Hepatocyte (in vitro differentiated cells): ENCODE data around the gene TXNDC2. TPM values are rescaled to one million over a fixed set of nuclear protein-coding genes. Genes with fewer than 3 reads are reported as not detected.
"Not testable (repeated sequence)": the region's sequence is repeated elsewhere in the genome, so short reads cannot be mapped to it uniquely, and the experiment has no call there.

Source experiments
- DNase-seq: peaks from one replicate; pipeline ENCODE4 v3.0.0-alpha.2; 2016; ENCODE audit warnings: low spot score
- H2AFZ ChIP-seq: fragments of 200-600 bp; sonication (generic); 2 replicates; pipeline ENCODE4 v1.6.0; 2016; ENCODE audit warnings: antibody characterized with exemption, mild to moderate bottlenecking
- H3K27ac ChIP-seq: fragments of 200-600 bp; sonication (generic); 2 replicates; pipeline ENCODE4 v1.5.1; 2016; ENCODE audit warnings: mild to moderate bottlenecking
- H3K27me3 ChIP-seq: fragments of 200-600 bp; sonication (generic); 2 replicates; pipeline ENCODE4 v1.6.1; 2016
- H3K36me3 ChIP-seq: fragments of 200-600 bp; sonication (generic); replicated peaks from 2 replicates; pipeline ENCODE4 v1.5.1; 2016; ENCODE audit warnings: low read depth; ENCODE audit not compliant: insufficient read depth
- H3K4me1 ChIP-seq: fragments of 200-600 bp; sonication (generic); 2 replicates; pipeline ENCODE4 v1.5.1; 2016; ENCODE audit warnings: mild to moderate bottlenecking, moderate library complexity; ENCODE audit not compliant: insufficient read depth
- H3K4me2 ChIP-seq: fragments of 200-600 bp; sonication (generic); 2 replicates; pipeline ENCODE4 v1.6.0; 2016
- H3K4me3 ChIP-seq: fragments of 200-600 bp; sonication (generic); 2 replicates; pipeline ENCODE4 v1.5.1; 2016; ENCODE audit warnings: mild to moderate bottlenecking
- H3K79me2 ChIP-seq: fragments of 200-600 bp; sonication (generic); 2 replicates; pipeline ENCODE4 v1.6.0; 2017; ENCODE audit warnings: mild to moderate bottlenecking
- H3K9me2 ChIP-seq: fragments of 200-600 bp; sonication (generic); replicated peaks from 2 replicates; pipeline ENCODE4 v1.6.0; 2017; ENCODE audit warnings: mild to moderate bottlenecking; ENCODE audit not compliant: insufficient read depth
- H3K9me3 ChIP-seq: fragments of 200-600 bp; sonication (generic); 2 replicates; pipeline ENCODE4 v1.5.1; 2016; ENCODE audit warnings: low read depth, mild to moderate bottlenecking
- H4K20me1 ChIP-seq: fragments of 200-600 bp; sonication (generic); 2 replicates; pipeline ENCODE4 v1.6.0; 2016; ENCODE audit warnings: mild to moderate bottlenecking; ENCODE audit not compliant: insufficient read depth, poor library complexity, severe bottlenecking
- EZH2 ChIP-seq: fragments of 200-600 bp; sonication (generic); IDR thresholded peaks from 2 replicates; pipeline ENCODE4 v1.6.1; 2016; ENCODE audit warnings: antibody characterized with exemption, mild to moderate bottlenecking, borderline replicate concordance
- EZH2phosphoT487 ChIP-seq: fragments of 200-600 bp; sonication (generic); IDR thresholded peaks from one replicate; pipeline ENCODE4 v1.6.1; 2018; ENCODE audit warnings: antibody characterized with exemption, mild to moderate bottlenecking, low read depth, moderate library complexity; ENCODE audit not compliant: unreplicated experiment, severe bottlenecking
- WGBS: methylation state at CpG from one replicate; pipeline ENCODE4 v1.1.6; 2016; ENCODE audit warnings: low lambda C conversion rate; ENCODE audit errors: missing lambda C conversion rate; 5-methylcytosine and 5-hydroxymethylcytosine counted together
- polyA plus RNA-seq: library from polyadenylated mRNA; unstranded; fragments of >200 nt; fragmentation: Nextera tagmentation; extraction: Ambion mirVana; gene quantifications from 2 replicates; pipeline ENCODE4 v1.2.1, GENCODE V29; 2016
- total RNA-seq: library from RNA; depleted of rRNA; stranded (reverse); fragments of >200 nt; gene quantifications from 2 replicates; pipeline ENCODE4 v1.2.3, GENCODE V29; 2014
- TF ChIP-seq, protein P1 (sequence below): fragments of 200-600 bp; sonication (generic); IDR thresholded peaks from 2 replicates; pipeline ENCODE4 v1.5.1; 2016; ENCODE audit warnings: antibody characterized with exemption, mild to moderate bottlenecking; ENCODE audit not compliant: poor library complexity

The TXNDC2 gene
- total and polyA plus RNA-seq, 2 experiments from 2014 or later, result 0.41 TPM; not detected in 1

DNA sequence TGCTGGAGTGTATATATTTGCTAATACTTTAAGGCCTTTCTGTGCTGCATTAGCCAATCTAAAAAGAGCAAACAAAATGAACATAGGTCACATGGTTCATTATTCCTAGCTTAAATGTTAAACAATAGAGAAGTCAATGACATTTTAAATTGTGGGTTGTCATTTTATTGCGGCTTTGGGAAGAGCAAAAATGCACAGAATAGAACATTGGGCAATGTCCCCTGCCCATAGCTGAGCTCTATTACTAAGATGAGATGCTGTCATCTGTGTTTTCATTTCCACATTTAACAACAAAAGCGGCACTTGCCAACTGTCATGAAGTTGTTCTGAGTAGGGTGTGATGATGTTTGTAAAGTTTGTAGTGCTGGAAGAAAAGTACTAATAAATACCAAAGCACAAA lies 24.9 kb downstream of the TXNDC2 start:
- no peak for DNase-seq
- TF ChIP-seq EZH2phosphoT487 (no peak), EZH2 (no peak)
- TF ChIP-seq, protein P1, sequence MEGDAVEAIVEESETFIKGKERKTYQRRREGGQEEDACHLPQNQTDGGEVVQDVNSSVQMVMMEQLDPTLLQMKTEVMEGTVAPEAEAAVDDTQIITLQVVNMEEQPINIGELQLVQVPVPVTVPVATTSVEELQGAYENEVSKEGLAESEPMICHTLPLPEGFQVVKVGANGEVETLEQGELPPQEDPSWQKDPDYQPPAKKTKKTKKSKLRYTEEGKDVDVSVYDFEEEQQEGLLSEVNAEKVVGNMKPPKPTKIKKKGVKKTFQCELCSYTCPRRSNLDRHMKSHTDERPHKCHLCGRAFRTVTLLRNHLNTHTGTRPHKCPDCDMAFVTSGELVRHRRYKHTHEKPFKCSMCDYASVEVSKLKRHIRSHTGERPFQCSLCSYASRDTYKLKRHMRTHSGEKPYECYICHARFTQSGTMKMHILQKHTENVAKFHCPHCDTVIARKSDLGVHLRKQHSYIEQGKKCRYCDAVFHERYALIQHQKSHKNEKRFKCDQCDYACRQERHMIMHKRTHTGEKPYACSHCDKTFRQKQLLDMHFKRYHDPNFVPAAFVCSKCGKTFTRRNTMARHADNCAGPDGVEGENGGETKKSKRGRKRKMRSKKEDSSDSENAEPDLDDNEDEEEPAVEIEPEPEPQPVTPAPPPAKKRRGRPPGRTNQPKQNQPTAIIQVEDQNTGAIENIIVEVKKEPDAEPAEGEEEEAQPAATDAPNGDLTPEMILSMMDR, result no peak
- no peaks in the 10 kb centered on the region for H3K27me3 ChIP-seq
- peaks cover 14% of the 10 kb centered on the region for H3K79me2 ChIP-seq
- no peaks in the 10 kb centered on the region for H3K36me3 ChIP-seq
- H3K4me2 ChIP-seq, result no peak overlapping the region
- no peak overlapping the region for H3K4me3 ChIP-seq
- H3K9me3 ChIP-seq, result no peaks in the 10 kb centered on the region
- WGBS, result 98% methylated on average over 2 of the region's 2 CpGs
- H3K27ac ChIP-seq, result no peak overlapping the region
- H4K20me1 ChIP-seq, result peaks cover 11% of the 10 kb centered on the region
- H2AFZ ChIP-seq, result no peak overlapping the region
- no peaks in the 10 kb centered on the region for H3K4me1 ChIP-seq
- no peaks in the 10 kb centered on the region for H3K9me2 ChIP-seq

DNA sequence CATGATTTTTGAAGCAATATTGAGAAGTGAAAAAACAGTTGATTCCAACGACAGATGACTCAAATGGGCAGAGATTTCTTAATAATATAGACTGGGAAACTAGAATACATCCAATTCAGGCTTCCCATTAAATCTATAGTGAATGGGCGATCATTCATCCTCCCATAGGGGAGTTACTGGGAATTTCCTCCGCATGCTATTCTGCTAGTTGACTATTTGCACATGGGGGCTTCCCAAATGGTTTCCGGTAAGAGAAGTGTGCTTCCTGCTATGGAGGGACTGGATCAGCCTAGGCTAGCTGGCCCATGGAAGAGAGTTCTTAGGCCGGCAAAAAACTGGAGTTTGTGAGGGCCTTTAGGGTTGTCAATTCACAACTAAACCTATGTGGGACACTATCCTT lies 25.5 kb downstream of the TXNDC2 start:
- DNase-seq, result no peak
- no peaks in the 10 kb centered on the region for H3K9me3 ChIP-seq
- peaks cover 16% of the 10 kb centered on the region for H4K20me1 ChIP-seq
- H3K4me2 ChIP-seq, result no peak overlapping the region
- no peaks in the 10 kb centered on the region for H3K27me3 ChIP-seq
- no peaks in the 10 kb centered on the region for H3K4me1 ChIP-seq
- WGBS, result 97% methylated on average over 5 of the region's 5 CpGs
- no peaks in the 10 kb centered on the region for H3K36me3 ChIP-seq
- peaks cover 20% of the 10 kb centered on the region for H3K79me2 ChIP-seq
- H3K27ac ChIP-seq, result no peak overlapping the region
- no peak overlapping the region for H2AFZ ChIP-seq
- no peaks in the 10 kb centered on the region for H3K9me2 ChIP-seq
- TF ChIP-seq, protein P1, result no peak
- TF ChIP-seq EZH2 (no peak), EZH2phosphoT487 (no peak)
- H3K4me3 ChIP-seq, result no peak overlapping the region

DNA sequence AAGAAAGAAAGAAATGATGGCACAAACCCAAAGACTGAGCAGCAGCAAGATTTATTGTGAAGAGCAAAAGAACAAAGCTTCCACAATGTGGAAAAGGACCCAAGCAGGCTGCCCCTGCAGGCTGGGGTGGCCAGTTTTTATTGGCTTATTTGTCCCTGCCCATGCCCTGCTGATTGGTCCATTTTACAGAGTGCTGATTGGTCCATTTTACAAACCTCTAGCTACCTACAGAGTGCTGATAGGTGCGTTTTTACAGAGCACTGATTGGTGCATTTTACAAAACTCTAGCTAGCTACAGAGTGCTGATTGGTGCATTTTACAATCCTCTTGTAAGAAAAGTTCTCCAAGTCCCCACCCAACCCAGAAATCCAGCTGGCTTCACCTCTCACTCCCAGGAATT lies 26.5 kb downstream of the TXNDC2 start:
- H3K9me2 ChIP-seq, H2AFZ ChIP-seq, H3K4me3 ChIP-seq, H3K9me3 ChIP-seq, DNase-seq, H3K4me2 ChIP-seq, H3K27me3 ChIP-seq, H3K27ac ChIP-seq, H3K36me3 ChIP-seq, H3K4me1 ChIP-seq: not testable (repeated sequence)
- Histone ChIP-seq H4K20me1 (peaks cover 27% of the 10 kb centered on the region), H3K79me2 (peaks cover 31% of the 10 kb centered on the region)
- WGBS, result 100% methylated on average over 1 of the region's 1 CpG

DNA sequence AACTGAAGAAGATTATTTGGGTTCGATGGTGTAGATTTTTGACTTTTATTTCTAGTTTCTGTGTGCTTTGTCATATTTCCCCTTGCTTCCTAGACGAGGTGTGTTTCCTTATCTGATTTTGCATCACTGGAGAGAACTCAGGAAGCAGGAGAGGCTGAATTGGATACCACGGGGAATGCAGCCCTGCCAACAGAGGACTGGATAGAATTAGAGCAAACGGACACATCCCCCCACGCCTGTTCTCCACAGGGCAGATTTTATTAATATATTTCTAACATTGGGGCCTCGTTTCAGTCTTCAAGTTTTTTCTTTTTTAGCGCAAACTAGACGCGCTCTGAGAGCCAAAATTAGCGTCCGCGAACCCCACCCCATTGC lies 27.4 kb downstream of the TXNDC2 start:
- Histone ChIP-seq H3K9me3 (no peaks in the 10 kb centered on the region), H3K36me3 (no peaks in the 10 kb centered on the region), H3K27me3 (no peaks in the 10 kb centered on the region), H3K27ac (peak overlapping the region; percentile 99), H2AFZ (peak overlapping the region; percentile 44), H3K9me2 (no peaks in the 10 kb centered on the region), H3K4me3 (peak overlapping the region; percentile 65), H3K4me2 (peak overlapping the region; percentile 71), H4K20me1 (peaks cover 36% of the 10 kb centered on the region), H3K79me2 (peaks cover 39% of the 10 kb centered on the region), H3K4me1 (peaks cover 13% of the 10 kb centered on the region)
- TF ChIP-seq EZH2phosphoT487, result no peak
- no peak for TF ChIP-seq EZH2
- TF ChIP-seq, protein P1, result no peak
- DNase-seq, result no peak
- WGBS, result 9% methylated on average over 12 of the region's 12 CpGs
